Uterus (tissue), 4 donors: ENCODE measurements around the gene RSL24D1. TPM values are rescaled to one million over a fixed set of nuclear protein-coding genes. Genes with fewer than 3 reads are reported as not detected.

ENCODE experiments used
- DNase-seq, 2 donors: peaks; one replicate each; pipeline ENCODE4 v3.0.0-alpha.2; 2019 to 2020
- H3K27ac ChIP-seq, 2 donors: fragments of 200-600 bp; sonication (generic); 1 replicate in 1 of 2; 2 replicates in 1 of 2; pipeline ENCODE4 v1.5.1; 2016 to 2018
- H3K27me3 ChIP-seq, 2 donors: fragments of 200-600 bp; sonication (generic); one replicate each; pipeline ENCODE4 v1.5.1; 2018 to 2019; ENCODE audit warnings: control low read depth in 1 of 2
- H3K36me3 ChIP-seq, 2 donors: fragments of 200-600 bp; sonication (generic); one replicate each; pipeline ENCODE4 v1.5.1; 2019; ENCODE audit warnings: control low read depth in 1 of 2
- H3K4me1 ChIP-seq, 2 donors: fragments of 200-600 bp; sonication (generic); one replicate each; pipeline ENCODE4 v1.5.1; 2018 to 2019; ENCODE audit warnings: control low read depth in 1 of 2
- H3K4me3 ChIP-seq, 2 donors: fragments of 200-600 bp; sonication (generic); 1 replicate in 1 of 2; 2 replicates in 1 of 2; pipeline ENCODE4 v1.5.1; 2018 to 2019; ENCODE audit warnings: mild to moderate bottlenecking in 1 of 2
- H3K9me3 ChIP-seq, 2 donors: fragments of 200-600 bp; sonication (generic); one replicate each; pipeline ENCODE4 v1.5.1; 2019; ENCODE audit warnings: control low read depth in 1 of 2
- POLR2A ChIP-seq, 2 donors: fragments of 450-650 bp; IDR thresholded peaks; one replicate each; pipeline ENCODE4 v1.6.1; 2016; ENCODE audit warnings: antibody characterized with exemption in 2 of 2, mild to moderate bottlenecking in 1 of 2, moderate library complexity in 1 of 2
- intact Hi-C: fragments of 100-400 bp; cut with DNase I; formaldehyde crosslinking; loops from one replicate; pipeline ENCODE4 v1.15.1; 2023; ENCODE audit warnings: low total_unique reads
- total RNA-seq, 4 donors: library from RNA; depleted of rRNA in 3 of 4; stranded (reverse); fragments of >200 nt in 3 of 4; gene quantifications; one replicate each; pipeline versions ENCODE4 v1.1.0 to v1.2.4, GENCODE V29; 2014 to 2023
- TF ChIP-seq, protein P1 (sequence below), 4 experiments: fragments of 200-600 bp in 2 of 4; fragments of 450-650 bp in 2 of 4; sonication (generic) in 2 of 4; IDR thresholded peaks; one replicate each; pipeline ENCODE4 v1.5.1; 2016 to 2019; ENCODE audit warnings: antibody characterized with exemption in 4 of 4, mild to moderate bottlenecking in 2 of 4, moderate library complexity in 1 of 4
- donor health status: DM: yes; HTN: yes; CAD: no.

The RSL24D1 gene
- total RNA-seq, 4 donors from 2014 or later, result 116 to 162 (median 120) TPM

DNA sequence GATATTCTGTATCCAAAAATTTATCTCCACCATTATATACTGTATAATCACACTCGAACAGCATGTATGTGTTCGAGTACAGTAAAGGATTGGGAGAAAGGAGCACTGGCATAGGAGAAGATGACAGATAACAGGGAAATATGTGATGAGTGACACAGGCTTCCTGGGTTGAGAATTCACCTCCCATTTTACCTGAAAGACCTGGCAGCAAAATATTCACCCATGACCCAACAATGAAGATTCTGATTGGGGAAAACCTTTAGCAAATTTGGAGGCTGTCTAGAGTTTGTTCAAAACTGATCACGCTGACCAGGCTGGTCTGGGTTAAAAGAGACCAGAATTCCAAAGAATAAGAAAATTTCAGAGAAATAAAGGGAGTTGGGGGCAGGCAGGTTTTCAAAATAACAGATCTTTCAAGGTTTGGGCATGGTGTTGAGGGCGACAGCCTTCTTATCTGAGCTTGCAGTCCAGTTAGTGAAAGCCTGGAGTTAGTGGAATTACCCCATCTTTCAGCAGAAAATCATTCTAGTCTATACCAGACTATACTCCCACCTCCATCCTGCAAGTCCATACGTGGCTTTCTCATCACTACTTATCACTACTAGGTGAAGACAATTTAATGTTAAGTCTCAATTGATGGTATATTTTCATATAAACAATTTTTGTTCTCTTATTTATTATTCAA, 42.8 kb upstream of the RSL24D1 start:
- Histone ChIP-seq H3K36me3 (no peaks in the 10 kb centered on the region), H3K4me1 (no peaks in the 10 kb centered on the region), H3K27ac (no peak overlapping the region), H3K4me3 (no peak overlapping the region), H3K9me3 (no peaks in the 10 kb centered on the region), H3K27me3 (no peaks in the 10 kb centered on the region)
- DNase-seq, result no peak
- no peak for TF ChIP-seq POLR2A (IDR thresholded peaks at IDR 0.05)
- TF ChIP-seq, protein P1, sequence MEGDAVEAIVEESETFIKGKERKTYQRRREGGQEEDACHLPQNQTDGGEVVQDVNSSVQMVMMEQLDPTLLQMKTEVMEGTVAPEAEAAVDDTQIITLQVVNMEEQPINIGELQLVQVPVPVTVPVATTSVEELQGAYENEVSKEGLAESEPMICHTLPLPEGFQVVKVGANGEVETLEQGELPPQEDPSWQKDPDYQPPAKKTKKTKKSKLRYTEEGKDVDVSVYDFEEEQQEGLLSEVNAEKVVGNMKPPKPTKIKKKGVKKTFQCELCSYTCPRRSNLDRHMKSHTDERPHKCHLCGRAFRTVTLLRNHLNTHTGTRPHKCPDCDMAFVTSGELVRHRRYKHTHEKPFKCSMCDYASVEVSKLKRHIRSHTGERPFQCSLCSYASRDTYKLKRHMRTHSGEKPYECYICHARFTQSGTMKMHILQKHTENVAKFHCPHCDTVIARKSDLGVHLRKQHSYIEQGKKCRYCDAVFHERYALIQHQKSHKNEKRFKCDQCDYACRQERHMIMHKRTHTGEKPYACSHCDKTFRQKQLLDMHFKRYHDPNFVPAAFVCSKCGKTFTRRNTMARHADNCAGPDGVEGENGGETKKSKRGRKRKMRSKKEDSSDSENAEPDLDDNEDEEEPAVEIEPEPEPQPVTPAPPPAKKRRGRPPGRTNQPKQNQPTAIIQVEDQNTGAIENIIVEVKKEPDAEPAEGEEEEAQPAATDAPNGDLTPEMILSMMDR (IDR thresholded peaks at IDR 0.05), result no peak
- intact Hi-C loops, result no loop called here

DNA sequence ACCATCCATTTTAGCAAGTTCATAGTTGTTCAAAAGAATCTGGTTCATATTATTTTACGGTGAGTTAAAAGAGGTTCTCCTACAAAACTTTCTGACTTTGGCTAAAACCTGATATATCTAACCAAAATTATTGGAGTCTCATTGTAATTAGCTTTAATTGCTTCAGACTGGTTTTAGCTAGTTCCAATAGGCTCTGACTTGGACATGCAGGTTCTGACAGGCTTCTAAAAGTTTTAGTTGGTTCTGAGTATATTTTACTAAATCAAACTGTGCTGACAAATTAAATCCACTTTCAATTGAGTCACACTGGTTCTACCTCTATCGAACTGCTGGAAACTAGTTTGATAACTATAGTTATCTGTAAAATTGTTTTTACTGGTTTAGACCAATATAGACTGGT, 42.1 kb upstream of the RSL24D1 start:
- Histone ChIP-seq H3K27ac (no peak overlapping the region), H3K9me3 (no peaks in the 10 kb centered on the region), H3K4me3 (no peak overlapping the region), H3K27me3 (no peaks in the 10 kb centered on the region), H3K4me1 (no peaks in the 10 kb centered on the region), H3K36me3 (no peaks in the 10 kb centered on the region)
- no peak for DNase-seq
- TF ChIP-seq, protein P1 (IDR thresholded peaks at IDR 0.05), result no peak
- no peak for TF ChIP-seq POLR2A (IDR thresholded peaks at IDR 0.05)
- intact Hi-C loops, result no loop called here

DNA sequence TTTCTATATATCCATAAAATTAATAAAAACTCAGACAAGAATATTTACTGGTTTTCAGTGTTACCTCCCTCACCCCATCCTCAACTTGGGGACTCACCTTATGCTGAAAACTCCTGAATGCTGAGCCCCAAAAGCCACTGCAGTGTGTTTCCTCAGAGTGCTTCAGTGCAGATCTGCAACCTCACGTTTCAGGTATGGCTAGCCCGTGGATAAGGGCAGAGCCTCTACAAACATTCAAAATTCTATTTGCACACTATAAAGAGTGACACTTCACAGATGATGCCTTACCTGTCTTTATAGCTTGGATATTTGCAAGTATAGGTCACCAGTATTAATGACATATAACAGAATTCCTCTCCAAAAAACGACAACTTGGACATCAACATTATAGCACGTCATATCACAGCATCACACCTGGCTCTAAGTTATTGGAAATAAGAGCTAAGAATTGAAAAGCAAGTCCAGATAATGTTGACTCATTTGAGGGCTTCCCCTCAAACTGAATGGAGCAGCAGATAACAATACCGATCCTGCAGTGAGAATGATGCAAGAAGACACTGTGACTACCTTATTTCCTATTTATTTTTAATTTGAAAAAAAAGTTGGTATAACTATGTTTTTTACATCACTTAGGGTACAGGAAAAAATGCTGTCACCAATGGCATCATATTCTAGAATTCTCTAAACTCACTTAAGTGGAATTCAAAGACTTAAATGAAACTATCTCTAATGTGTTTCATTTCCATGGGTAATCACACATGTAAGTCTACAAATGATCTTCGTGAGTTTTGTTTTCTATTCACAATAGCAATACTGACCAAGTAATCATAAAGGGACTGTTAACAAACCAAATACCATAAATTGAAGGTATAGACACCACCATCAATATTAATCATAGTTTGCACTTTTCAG, 40.7 kb upstream of the RSL24D1 start:
- intact Hi-C loops, result no loop called here
- H3K36me3 ChIP-seq, result no peaks in the 10 kb centered on the region
- no peak overlapping the region for H3K27ac ChIP-seq
- no peaks in the 10 kb centered on the region for H3K9me3 ChIP-seq
- TF ChIP-seq, protein P1 (IDR thresholded peaks at IDR 0.05), result no peak
- no peak for TF ChIP-seq POLR2A (IDR thresholded peaks at IDR 0.05)
- H3K4me1 ChIP-seq, result no peaks in the 10 kb centered on the region
- no peak overlapping the region for H3K4me3 ChIP-seq
- no peak for DNase-seq
- H3K27me3 ChIP-seq, result no peaks in the 10 kb centered on the region

- no peaks in the 10 kb centered on the region for H3K4me1 ChIP-seq
- no peak for DNase-seq
- TF ChIP-seq, protein P1 (IDR thresholded peaks at IDR 0.05), result no peak
- TF ChIP-seq POLR2A (IDR thresholded peaks at IDR 0.05), result no peak
- no peaks in the 10 kb centered on the region for H3K9me3 ChIP-seq
- no peak overlapping the region for H3K4me3 ChIP-seq
- H3K27ac ChIP-seq, result no peak overlapping the region
- H3K27me3 ChIP-seq, result no peaks in the 10 kb centered on the region
- intact Hi-C loops, result no loop called here
- H3K36me3 ChIP-seq, result no peaks in the 10 kb centered on the region
Measured at GRCh38 chr15:55235546-55236036, 38.9 kb upstream of the RSL24D1 start.

DNA sequence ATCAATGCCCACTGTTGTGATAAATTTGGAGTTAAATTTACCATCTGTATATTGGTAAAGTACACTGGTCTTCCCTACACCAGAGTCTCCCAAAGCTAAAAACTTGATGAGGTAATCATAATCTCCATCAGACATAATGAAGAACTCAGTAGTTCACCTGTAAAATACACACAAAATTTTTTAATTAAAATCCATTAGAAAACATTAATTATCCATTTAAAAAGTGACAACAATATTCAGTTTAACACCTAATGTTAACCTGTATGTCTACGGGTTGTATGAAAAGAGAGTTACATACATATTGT, 38.0 kb upstream of the RSL24D1 start:
- no peak for DNase-seq
- intact Hi-C loops, result no loop called here
- TF ChIP-seq POLR2A (IDR thresholded peaks at IDR 0.05), result no peak
- TF ChIP-seq, protein P1 (IDR thresholded peaks at IDR 0.05), result no peak
- no peaks in the 10 kb centered on the region for H3K36me3 ChIP-seq
- no peaks in the 10 kb centered on the region for H3K9me3 ChIP-seq
- no peak overlapping the region for H3K27ac ChIP-seq
- no peak overlapping the region for H3K4me3 ChIP-seq
- no peaks in the 10 kb centered on the region for H3K27me3 ChIP-seq
- H3K4me1 ChIP-seq, result no peaks in the 10 kb centered on the region
